Left lobe of liver (tissue), 2 donors: ENCODE results near the gene MINK1. TPM values are rescaled to one million over a fixed set of nuclear protein-coding genes. Genes with fewer than 3 reads are reported as not detected.
"Not testable (repeated sequence)": the region's sequence is repeated elsewhere in the genome, so short reads cannot be mapped to it uniquely, and the experiment has no call there.

Experiments used
- ATAC-seq: fragments of 200-7000 bp; cut with Tn5 transposase; one replicate; pipeline ENCODE4 v1.9.1; 2020; ENCODE audit warnings: mild to moderate bottlenecking, moderate library complexity
- DNase-seq: peaks from one replicate; pipeline ENCODE4 v3.0.0-alpha.2; 2020; ENCODE audit warnings: low spot score
- total RNA-seq: library from RNA; stranded (reverse); gene quantifications from one replicate; pipeline ENCODE4 v1.2.1, GENCODE V29; 2021
- donor health status: DM: no; HTN: no; CAD: no; lungs with moderate emphysema.
- donor health status: DM: no; HTN: yes; CAD: no.

MINK1 gene
- total RNA-seq, 1 donor from 2014 or later, result 34.1 TPM

DNA sequence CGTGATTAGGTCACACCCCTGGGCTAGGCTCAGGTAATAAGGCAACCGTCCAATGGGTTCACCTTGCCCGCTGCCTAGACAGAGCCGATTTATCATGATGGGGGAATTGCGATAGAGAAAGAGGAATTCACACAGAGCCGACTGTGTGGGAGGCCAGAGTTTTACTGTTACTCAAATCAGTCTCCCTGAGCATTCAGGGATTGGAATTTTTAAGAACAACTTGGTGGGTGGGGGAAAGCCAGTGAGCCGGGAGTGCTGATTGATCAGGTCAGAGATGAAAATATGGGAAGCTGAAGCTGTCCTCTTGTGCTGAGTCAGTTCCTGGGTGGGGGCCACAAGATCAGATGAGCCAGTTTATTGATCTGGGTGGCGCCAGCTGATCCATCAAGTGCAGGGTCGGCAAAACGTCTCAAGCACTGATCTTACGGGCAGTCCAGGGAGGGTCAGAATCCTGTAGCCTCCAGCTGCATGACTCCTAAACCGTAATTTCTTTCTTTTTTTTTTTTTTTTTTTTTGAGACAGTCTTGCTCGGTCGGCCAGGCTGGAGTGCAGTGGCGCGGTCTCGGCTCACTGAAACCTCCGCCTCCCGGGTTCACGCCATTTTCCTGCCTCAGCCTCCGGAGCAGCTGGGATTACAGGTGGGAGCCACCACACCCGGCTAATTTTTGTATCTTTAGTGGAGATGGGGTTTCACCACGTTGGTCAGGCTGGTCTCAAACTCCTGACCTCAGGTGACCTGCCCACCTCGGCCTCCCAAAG is 93.6 kb downstream of the MINK1 start:
- not testable (repeated sequence) for DNase-seq

DNA sequence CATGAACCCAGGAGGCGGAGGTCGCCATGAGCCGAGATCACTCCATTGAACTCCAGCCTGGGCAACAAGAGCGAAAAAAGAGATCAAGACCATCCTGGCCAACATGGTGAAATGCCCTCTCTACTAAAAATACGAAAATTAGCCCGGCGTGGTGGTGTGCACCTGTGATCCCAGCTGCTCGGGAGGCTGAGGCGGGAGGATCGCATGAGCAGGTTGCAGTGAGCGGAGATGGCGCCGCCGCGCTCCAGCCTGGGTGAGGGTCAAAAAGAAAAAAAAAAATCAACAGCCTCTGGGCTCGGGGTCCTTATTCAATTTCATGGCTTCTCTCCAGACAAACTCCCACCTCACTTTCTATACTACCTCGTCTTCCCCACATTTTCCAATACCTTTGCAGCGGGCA is 95.7 kb downstream of the MINK1 start:
- ATAC-seq, result no peak
- no peak for DNase-seq

More for the DNA sequence above, 93.6 kb downstream of the MINK1 start:
- not testable (repeated sequence) for ATAC-seq

DNA sequence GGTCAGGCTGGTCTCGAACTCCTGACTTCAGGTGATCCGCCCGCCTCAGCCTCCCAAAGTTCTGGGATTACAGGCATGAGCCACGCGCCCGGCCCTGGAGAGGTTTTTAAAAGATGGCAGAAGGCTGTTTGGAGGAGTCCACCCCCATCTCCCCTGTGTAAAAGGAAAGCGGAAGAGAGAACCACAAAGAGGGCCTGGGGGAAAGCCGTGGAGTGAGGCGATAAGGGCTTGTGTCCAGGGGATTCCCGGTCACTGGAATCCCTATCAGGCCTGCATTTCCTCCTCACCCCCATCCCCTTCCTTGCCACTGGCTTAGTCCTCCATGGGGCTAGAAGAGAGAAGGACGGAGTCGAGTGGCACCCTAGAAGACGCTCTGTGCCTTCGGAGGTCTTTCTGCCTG is 98.8 kb downstream of the MINK1 start, which contains the start of gene GP1BA:
GP1BA (plus strand) TSS at position 315 of the 400 bp plus-strand sequence. CDS start 328 bp downstream, outside the sequence.
- no peak for DNase-seq

DNA sequence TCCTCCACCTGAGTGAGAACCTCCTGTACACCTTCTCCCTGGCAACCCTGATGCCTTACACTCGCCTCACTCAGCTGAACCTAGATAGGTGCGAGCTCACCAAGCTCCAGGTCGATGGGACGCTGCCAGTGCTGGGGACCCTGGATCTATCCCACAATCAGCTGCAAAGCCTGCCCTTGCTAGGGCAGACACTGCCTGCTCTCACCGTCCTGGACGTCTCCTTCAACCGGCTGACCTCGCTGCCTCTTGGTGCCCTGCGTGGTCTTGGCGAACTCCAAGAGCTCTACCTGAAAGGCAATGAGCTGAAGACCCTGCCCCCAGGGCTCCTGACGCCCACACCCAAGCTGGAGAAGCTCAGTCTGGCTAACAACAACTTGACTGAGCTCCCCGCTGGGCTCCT is 99.6 kb downstream of the MINK1 start:
- ATAC-seq (no peak), DNase-seq (no peak)

More for the DNA sequence above, 98.8 kb downstream of the MINK1 start, which contains the start of gene GP1BA:
- ATAC-seq, result no peak

DNA sequence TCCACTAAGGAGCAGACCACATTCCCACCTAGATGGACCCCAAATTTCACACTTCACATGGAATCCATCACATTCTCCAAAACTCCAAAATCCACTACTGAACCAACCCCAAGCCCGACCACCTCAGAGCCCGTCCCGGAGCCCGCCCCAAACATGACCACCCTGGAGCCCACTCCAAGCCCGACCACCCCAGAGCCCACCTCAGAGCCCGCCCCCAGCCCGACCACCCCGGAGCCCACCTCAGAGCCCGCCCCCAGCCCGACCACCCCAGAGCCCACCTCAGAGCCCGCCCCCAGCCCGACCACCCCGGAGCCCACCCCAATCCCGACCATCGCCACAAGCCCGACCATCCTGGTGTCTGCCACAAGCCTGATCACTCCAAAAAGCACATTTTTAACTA is 100.5 kb downstream of the MINK1 start:
- no peak for DNase-seq
- no peak for ATAC-seq

DNA sequence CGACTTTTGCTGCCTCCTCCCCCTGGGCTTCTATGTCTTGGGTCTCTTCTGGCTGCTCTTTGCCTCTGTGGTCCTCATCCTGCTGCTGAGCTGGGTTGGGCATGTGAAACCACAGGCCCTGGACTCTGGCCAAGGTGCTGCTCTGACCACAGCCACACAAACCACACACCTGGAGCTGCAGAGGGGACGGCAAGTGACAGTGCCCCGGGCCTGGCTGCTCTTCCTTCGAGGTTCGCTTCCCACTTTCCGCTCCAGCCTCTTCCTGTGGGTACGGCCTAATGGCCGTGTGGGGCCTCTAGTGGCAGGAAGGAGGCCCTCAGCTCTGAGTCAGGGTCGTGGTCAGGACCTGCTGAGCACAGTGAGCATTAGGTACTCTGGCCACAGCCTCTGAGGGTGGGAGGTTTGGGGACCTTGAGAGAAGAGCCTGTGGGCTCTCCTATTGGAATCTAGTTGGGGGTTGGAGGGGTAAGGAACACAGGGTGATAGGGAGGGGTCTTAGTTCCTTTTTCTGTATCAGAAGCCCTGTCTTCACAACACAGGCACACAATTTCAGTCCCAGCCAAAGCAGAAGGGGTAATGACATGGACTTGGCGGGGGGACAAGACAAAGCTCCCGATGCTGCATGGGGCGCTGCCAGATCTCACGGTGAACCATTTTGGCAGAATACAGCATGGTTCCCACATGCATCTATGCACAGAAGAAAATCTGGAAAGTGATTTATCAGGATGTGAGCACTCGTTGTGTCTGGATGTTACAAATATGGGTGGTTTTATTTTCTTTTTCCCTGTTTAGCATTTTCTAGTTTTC is 101.2 kb downstream of the MINK1 start:
- DNase-seq, result no peak
- ATAC-seq, result peak; percentile 67

DNA sequence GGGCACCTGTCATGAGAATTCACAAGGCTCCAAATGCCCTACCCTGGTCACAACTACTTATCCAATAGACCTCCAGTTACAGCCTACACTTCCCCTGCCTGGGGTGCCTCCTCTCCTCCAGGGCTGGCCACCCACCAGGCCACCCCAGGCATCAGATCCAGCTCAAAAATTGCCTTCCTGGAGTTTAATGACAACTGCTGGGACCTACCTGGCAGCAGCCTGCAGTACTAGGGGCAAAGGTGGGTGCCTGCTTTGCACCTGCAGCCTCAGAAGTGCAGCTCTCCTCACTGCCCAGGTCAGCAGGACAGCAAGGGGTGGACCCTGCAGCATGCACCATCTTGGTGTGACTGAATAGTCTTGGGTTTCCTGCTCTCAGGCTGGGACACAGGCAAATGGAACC is 102.5 kb downstream of the MINK1 start:
- DNase-seq, result no peak
- no peak for ATAC-seq

DNA sequence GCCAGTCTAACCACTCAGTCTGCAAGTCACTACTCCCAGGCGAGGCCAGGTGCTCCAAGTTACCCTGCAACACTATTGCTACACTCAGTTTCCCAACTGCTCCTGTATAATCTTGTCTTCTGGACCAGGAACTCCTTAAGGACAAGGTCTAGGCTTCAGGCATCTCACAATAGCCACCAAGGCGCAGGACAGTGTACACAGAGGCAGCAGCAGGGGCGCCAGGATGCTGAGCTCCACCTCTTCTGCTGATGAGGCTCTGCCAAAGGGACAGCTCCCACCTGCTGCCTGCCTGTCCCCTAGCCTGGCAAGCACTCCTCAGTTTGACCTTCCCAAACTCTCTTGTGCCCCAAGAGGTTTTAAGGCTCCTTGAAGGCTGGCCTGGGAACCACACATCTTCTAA is 103.3 kb downstream of the MINK1 start:
- DNase-seq (no peak), ATAC-seq (no peak)

DNA sequence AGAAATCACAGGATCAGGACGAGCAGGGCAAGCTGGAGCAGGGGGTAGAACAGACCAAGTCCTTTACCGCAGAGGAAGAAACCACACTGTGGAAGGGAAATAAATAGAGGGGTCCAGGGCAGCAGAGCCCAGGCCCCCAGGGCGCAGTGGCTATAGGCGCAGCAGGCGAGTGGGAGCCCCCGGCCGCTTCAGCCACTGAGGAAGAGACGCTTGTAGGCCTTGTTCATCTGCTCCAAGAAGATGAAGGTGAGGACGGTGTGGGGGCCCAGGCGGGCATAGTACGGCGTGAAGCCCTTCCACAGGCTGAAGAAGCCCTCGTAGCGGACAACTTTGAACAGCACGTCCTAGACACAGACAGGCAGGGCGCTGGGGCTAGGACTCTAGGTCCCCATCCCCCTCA is 104.4 kb downstream of the MINK1 start:
- DNase-seq, result no peak
- no peak for ATAC-seq

DNA sequence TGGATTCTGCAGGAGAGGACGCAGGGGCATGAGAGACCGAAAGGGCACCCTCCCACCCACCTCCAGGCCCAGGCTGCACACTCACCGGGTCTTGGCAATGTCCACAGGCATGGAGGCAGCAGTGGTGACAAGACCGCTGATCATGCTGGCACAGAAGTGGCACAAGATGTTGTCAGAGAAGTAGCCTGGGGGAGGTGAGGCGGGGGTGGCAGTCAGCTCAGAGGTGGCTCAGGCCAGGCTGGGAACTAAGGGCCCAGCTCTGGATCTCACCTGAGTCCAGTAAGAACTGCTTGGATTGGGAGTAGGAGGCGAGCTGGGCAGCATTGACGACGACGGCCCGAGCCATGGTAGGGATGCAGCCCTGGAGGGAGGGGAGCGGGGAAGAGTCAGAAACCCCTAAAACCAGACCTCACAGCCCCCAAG is 104.9 kb downstream of the MINK1 start:
- DNase-seq, result no peak
- ATAC-seq, result no peak

DNA sequence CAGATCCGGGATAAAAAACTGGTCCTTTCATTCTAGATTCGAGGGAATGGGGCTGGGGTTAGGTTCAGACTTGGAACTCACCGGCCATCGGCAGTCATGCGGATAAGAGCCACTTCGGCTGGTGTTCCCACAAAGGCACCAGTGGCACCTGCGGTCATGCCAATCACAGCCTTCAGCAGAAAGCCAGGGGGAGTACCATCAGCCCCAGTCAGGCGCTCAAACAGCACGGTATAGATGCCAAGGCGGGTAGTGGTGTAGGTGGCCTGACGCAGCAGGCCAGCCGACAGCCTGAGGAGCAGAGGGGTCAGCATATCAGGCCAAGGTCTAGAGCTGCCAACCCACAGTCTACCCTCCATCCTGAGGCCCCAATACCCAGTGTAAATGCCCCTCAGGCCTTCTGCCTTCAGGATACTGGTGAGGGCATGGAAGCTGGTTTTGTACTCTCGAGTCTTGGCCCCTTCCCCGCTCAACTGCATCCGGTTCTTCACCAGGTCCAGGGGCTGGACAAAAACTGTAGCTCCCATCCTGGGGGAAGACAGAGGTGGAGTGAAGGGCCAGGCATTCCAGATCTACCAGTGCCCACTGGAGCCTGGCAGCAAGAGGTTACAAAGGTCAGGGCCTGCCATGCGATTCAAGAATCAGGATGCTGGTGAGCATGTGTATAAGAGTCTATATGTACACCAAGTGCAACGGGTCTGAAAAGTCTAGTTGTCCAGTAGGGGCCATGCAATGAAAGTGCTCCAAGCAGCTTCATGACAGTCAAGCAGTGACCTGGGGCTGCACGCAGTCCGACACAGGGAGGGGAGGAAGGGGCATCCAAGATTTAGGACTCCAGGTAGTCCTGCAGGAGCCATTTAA is 105.8 kb downstream of the MINK1 start:
- ATAC-seq (no peak), DNase-seq (no peak)

DNA sequence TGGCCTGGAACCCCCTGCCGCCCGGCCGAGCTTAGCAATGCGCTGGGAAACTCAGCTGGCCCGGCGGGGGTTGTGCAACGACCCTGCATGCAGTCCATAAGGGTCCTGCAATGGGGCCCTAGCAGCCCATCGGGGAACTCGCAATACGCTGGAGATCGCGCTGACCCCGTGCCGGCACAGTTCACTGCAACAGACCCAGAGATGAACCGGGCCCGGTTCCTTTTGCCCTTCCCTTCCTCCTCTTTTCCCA is 106.3 kb downstream of the MINK1 start:
- no peak for ATAC-seq
- no peak for DNase-seq

DNA sequence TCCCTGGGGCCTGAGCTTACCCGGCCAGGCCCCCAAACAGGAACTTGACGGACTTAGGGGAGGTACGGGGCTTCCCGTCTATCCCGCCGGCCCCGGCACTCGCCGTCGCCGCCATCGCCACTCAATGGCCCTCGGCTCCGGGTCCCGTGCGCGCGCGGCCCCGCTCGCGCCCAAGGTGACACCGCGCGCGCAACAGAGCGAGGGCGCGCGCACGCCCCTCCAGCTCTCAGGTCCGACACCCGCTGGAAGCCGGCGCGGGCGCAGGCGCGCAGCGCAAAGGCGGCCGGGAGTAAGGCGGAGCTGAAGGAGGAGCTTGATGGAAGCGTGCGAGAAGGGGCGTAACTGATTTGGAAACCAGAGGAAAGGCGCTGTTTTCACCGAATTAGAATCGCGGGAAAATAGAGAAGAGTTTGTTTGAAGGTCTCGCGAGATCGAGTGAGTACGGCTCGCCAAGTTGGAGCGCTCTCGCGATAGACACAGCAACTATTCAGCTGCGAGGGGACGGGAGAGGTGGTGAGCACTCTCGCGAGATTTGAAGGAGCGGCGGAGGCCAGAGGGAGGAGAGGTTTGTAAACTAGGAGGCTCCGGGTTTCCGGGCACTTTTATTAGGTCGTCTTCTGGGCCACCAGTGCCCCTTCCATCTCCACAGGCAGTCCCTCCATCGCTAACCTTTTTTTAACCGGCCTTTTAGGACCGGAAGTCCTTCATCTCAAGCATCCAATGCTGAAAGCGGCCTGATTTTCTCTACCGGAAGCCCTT is 106.8 kb downstream of the MINK1 start, which contains the start of the genes RNF167 and SLC25A11:
RNF167 (plus strand) TSS at position 473 of the 759 bp plus-strand sequence. CDS start 642 bp downstream, outside the sequence.
SLC25A11 (minus strand) TSS at position 251 of the 759 bp plus-strand sequence; CDS start at position 115, 136 bp downstream.
- DNase-seq, result peak; percentile 97
- peak; percentile 91 for ATAC-seq

DNA sequence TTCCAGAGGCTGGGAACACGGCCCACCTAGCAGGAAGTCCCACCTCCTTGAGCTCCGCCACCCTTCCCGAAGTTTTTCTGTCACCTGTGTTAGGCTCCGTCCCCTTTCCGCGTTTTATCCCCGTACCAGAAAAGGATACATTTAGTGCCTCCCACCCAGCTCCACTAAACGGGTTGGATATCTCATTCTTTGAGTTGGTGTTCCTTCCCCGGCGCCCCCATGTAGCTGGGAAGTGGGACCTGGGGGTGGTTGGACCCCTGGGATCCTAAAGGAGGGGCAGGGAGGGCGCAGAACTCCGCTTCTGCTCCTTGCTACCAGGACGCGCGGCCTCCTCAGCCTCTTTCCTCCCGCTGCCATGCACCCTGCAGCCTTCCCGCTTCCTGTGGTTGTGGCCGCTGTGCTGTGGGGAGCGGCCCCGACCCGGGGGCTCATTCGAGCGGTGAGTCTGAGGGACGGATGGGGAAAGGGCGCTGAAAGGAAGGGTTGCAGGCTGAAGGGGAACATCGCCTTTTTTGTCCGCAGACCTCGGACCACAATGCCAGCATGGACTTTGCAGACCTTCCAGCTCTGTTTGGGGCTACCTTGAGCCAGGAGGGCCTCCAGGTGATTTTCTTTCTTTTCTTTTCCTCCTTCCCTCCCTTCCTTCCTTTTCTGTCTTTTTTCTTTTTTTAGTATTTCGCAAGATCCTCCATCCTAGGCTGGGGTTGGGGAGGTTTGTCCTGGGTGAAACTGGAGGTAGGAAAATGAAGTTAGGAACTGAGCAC is 107.6 kb downstream of the MINK1 start:
- ATAC-seq (peak; percentile 75), DNase-seq (no peak)

DNA sequence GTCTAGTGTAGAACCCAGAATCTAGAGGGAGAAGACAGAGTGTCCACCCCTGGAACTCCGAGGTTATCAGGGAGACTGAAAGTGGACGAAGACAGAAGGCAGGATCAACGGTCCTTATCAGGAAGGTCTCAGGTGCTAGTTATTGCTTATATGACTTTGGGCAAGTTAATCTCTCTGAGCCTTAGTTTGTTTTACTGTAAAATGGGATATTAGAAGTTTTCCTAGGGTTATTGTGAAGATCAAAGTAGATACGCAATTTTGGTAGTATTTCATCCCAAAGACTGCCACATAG is 108.1 kb downstream of the MINK1 start:
- ATAC-seq (no peak), DNase-seq (no peak)

DNA sequence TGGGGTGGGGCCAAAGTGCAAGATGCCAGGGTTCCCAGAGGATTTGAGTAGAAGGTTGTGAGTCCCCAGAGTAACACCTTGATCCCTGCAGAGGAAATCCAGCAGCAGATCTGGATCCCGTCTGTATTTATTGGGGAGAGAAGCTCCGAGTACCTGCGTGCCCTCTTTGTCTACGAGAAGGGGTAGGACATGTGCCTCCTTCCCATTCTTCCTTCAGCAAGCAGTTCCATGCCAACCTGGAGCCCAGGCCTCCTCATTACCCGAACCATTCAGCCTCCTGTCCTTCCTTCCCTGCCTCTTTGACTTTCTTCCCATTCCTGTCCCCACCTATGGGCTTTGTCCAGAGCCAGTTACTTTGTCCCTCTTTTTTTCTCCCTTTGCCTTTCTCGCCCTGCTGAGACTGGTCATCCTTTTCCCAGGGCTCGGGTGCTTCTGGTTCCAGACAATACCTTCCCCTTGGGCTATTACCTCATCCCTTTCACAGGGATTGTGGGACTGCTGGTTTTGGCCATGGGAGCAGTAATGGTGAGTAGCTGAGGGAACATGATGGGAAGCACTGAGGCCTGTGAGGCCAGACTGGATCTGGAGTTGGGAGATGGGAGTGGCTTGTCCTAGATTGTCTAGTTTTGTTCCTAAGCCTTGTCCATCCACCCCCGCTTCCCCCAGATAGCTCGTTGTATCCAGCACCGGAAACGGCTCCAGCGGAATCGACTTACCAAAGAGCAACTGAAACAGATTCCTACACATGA is 109.8 kb downstream of the MINK1 start:
- DNase-seq (no peak), ATAC-seq (no peak)

DNA sequence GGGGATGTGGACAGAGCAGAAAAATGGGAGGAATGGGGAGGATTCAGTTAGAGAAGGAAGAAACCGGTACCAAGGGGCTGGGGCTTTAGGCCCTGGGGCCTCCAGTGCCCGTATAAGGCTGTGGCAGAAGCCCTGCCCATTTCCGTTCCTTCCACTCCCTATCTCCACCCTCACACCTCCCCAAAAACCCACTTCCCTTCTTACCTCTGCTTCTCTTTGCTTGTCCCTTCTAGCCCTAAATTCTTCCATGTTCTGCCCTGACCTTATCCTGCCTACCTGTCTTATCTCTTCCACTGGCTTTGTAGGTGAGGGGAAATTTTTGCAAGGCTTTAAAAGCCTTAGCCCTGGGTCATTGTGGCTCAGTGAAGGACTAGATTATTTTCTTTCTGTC is 111.0 kb downstream of the MINK1 start:
- DNase-seq (no peak), ATAC-seq (no peak)

DNA sequence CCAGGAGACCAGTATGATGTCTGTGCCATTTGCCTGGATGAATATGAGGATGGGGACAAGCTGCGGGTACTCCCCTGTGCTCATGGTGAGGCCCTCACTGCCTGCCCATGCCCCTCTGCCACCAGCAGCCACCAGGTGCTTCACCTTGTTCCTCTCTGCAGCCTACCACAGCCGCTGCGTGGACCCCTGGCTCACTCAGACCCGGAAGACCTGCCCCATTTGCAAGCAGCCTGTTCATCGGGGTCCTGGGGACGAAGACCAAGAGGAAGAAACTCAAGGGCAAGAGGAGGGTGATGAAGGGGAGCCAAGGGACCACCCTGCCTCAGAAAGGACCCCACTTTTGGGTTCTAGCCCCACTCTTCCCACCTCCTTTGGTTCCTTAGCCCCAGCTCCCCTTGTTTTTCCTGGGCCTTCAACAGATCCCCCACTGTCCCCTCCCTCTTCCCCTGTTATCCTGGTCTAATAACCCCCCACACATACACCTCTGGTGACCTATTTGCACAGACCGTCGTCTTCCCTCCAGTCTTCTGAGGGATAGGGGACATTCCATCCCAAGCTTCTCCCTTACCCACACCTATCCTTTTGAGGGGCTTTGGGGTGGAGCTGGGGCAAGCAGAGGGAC is 111.5 kb downstream of the MINK1 start:
- ATAC-seq (no peak), DNase-seq (no peak)
